Activated B cell treated with CpG ODN at 0.5 μM for 24 hours (primary cell): ENCODE measurements around the gene TAC3. TPM values are rescaled to one million over a fixed set of nuclear protein-coding genes. Genes with fewer than 3 reads are reported as not detected.

Experiments used
- ATAC-seq: fragments of 200-7000 bp; cut with Tn5 transposase; one replicate; pipeline ENCODE4 v1.10.0; 2021; ENCODE audit warnings: low read depth, mild to moderate bottlenecking, moderate library complexity
- CTCF ChIA-PET: fragments of 350-600 bp; sonication (Branson Sonifier 250); formaldehyde crosslinking; loops from one replicate; lab custom pipeline; 2021; ENCODE audit warnings: antibody characterized with exemption; lab: Charles Lee
- POLR2A ChIA-PET: fragments of 350-600 bp; sonication (Branson Sonifier 250); formaldehyde crosslinking; loops from one replicate; lab custom pipeline; 2021; ENCODE audit warnings: antibody characterized with exemption; lab: Charles Lee
- DNase-seq: peaks from one replicate; pipeline ENCODE4 v3.0.0; 2022
- H3K27ac Mint-ChIP-seq: one replicate; pipeline ENCODE4 v1.8.0; 2020; ENCODE audit warnings: mixed read lengths
- H3K27me3 Mint-ChIP-seq: one replicate; pipeline ENCODE4 v1.8.0; 2021; ENCODE audit warnings: mixed read lengths
- H3K36me3 Mint-ChIP-seq: one replicate; pipeline ENCODE4 v1.8.0; 2021; ENCODE audit warnings: low read depth, mixed read lengths
- H3K4me1 Mint-ChIP-seq: one replicate; pipeline ENCODE4 v1.8.0; 2021; ENCODE audit warnings: mixed read lengths
- H3K4me3 Mint-ChIP-seq: one replicate; pipeline ENCODE4 v1.8.0; 2020; ENCODE audit warnings: mild to moderate bottlenecking, mixed read lengths
- H3K9me3 Mint-ChIP-seq: one replicate; pipeline ENCODE4 v1.8.0; 2020; ENCODE audit warnings: mixed read lengths
- CTCF ChIP-seq: fragments of 200-600 bp; IDR thresholded peaks from one replicate; pipeline ENCODE4 v1.8.0; 2022; ENCODE audit warnings: antibody characterized with exemption, mild to moderate bottlenecking
- intact Hi-C: fragments of 100-400 bp; cut with micrococcal nuclease; formaldehyde crosslinking; loops from one replicate; pipeline ENCODE4 v1.15.1; 2024
- total RNA-seq: library from RNA; stranded (reverse); gene quantifications from 2 replicates; pipeline ENCODE4 v1.2.3, GENCODE V29; 2022

Gene TAC3
- total RNA-seq, 1 donor from 2014 or later: not detected

- Mint-ChIP-seq H3K36me3 (no peaks in the 10 kb centered on the region), H3K4me3 (no peak overlapping the region), H3K9me3 (no peaks in the 10 kb centered on the region), H3K4me1 (no peaks in the 10 kb centered on the region), H3K27me3 (no peaks in the 10 kb centered on the region), H3K27ac (no peak overlapping the region)
- no peak for TF ChIP-seq CTCF
- ChIA-PET CTCF (no interaction called here), POLR2A (interaction anchor here (0.7 kb wide), 1 partner anchor 72 kb away, joined by 3 read pairs; the partner anchor contains the start of gene STAT6)
- ATAC-seq (no peak), DNase-seq (no peak)
- intact Hi-C loops: no loop called here
Measured at GRCh38 chr12:57039016-57039798, 22.9 kb upstream of the TAC3 start.

- CTCF ChIA-PET: no interaction called here
- intact Hi-C loops: no loop called here
- H3K27ac Mint-ChIP-seq: no peak overlapping the region
- H3K4me1 Mint-ChIP-seq: no peaks in the 10 kb centered on the region
- no peak for DNase-seq
- H3K27me3 Mint-ChIP-seq: no peaks in the 10 kb centered on the region
- TF ChIP-seq CTCF: no peak
- POLR2A ChIA-PET: interaction anchor here (0.5 to 0.7 kb wide), 2 partner anchors 21 to 176 kb away, joined by 3 to 4 read pairs; partner anchors contain the start of gene TAC3
- no peak for ATAC-seq
- H3K9me3 Mint-ChIP-seq: no peaks in the 10 kb centered on the region
- no peak overlapping the region for H3K4me3 Mint-ChIP-seq
- no peaks in the 10 kb centered on the region for H3K36me3 Mint-ChIP-seq
Measured at GRCh38 chr12:57037264-57037663, 20.9 kb upstream of the TAC3 start.

GRCh38 chr12:57033431-57033830, 17.1 kb upstream of the TAC3 start:
- Mint-ChIP-seq H3K4me3 (no peak overlapping the region), H3K27me3 (no peaks in the 10 kb centered on the region), H3K36me3 (no peaks in the 10 kb centered on the region), H3K4me1 (peaks cover 10% of the 10 kb centered on the region), H3K9me3 (no peaks in the 10 kb centered on the region), H3K27ac (no peak overlapping the region)
- TF ChIP-seq CTCF: no peak
- POLR2A ChIA-PET: no interaction called here
- ATAC-seq: no peak
- no peak for DNase-seq
- CTCF ChIA-PET: interaction anchor here (0.6 to 5.1 kb wide), 2 partner anchors 28 to 99 kb away, joined by 7 to 49 read pairs; no protein-coding TSS in a partner anchor
- intact Hi-C loops: no loop called here

- Mint-ChIP-seq H3K4me3 (no peak overlapping the region), H3K27ac (no peak overlapping the region), H3K9me3 (no peaks in the 10 kb centered on the region), H3K4me1 (peaks cover 14% of the 10 kb centered on the region), H3K36me3 (no peaks in the 10 kb centered on the region), H3K27me3 (no peaks in the 10 kb centered on the region)
- CTCF ChIA-PET: interaction anchor here (1.0 to 5.1 kb wide), 7 partner anchors 13 to 80 kb away, joined by 3 to 49 read pairs (median 4); partner anchors contain the start of gene STAT6
- DNase-seq: no peak
- no peak for TF ChIP-seq CTCF
- intact Hi-C loops: loop anchor here (1.0 kb wide), 2 partner anchors 32 to 81 kb away; no protein-coding TSS in a partner anchor
- POLR2A ChIA-PET: interaction anchor here (0.9 to 2.5 kb wide), 3 partner anchors 30 to 80 kb away, joined by 3 to 15 read pairs (median 3); partner anchors contain the start of gene STAT6
- ATAC-seq: no peak
Measured at GRCh38 chr12:57031789-57032188, 15.5 kb upstream of the TAC3 start.

GRCh38 chr12:57031138-57031725, 14.9 kb upstream of the TAC3 start:
- Mint-ChIP-seq H3K27me3 (no peaks in the 10 kb centered on the region), H3K4me3 (no peak overlapping the region), H3K36me3 (no peaks in the 10 kb centered on the region), H3K4me1 (peaks cover 14% of the 10 kb centered on the region), H3K27ac (peak overlapping the region; percentile 72), H3K9me3 (no peaks in the 10 kb centered on the region)
- intact Hi-C loops: loop anchor here (1.0 kb wide), 2 partner anchors 32 to 81 kb away; no protein-coding TSS in a partner anchor
- CTCF ChIA-PET: interaction anchor here (0.6 to 5.1 kb wide), 11 partner anchors 12 to 270 kb away, joined by 3 to 49 read pairs (median 4); partner anchors contain the start of gene STAT6
- TF ChIP-seq CTCF: no peak
- POLR2A ChIA-PET: interaction anchor here (0.8 to 2.5 kb wide), 4 partner anchors 29 to 81 kb away, joined by 3 to 15 read pairs (median 3); partner anchors contain the start of gene STAT6
- DNase-seq: no peak
- ATAC-seq: peak; percentile 69
